Keratinocyte (primary cell): Measurements from ENCODE around the gene TSR3.

Experiments used
- EZH2 ChIP-seq: IDR thresholded peaks from one replicate; pipeline ENCODE4 v1.6.1; 2012; ENCODE audit warnings: inconsistent platforms, mild to moderate bottlenecking, low read length, moderate library complexity
- TF ChIP-seq, protein P1 (sequence below), 3 experiments: IDR thresholded peaks in 1 of 3; conservative IDR thresholded peaks in 1 of 3; optimal IDR thresholded peaks in 1 of 3; 2 replicates in 2 of 3; 3 replicates in 1 of 3; pipeline versions ENCODE3 to v1.5.1; 2011; ENCODE audit warnings: low read length in 3 of 3, mild to moderate bottlenecking in 3 of 3, moderate library complexity in 2 of 3, control low read depth in 1 of 3, inconsistent platforms in 1 of 3; ENCODE audit not compliant: insufficient read depth in 2 of 3; ENCODE audit errors: extremely low read depth in 1 of 3

DNA sequence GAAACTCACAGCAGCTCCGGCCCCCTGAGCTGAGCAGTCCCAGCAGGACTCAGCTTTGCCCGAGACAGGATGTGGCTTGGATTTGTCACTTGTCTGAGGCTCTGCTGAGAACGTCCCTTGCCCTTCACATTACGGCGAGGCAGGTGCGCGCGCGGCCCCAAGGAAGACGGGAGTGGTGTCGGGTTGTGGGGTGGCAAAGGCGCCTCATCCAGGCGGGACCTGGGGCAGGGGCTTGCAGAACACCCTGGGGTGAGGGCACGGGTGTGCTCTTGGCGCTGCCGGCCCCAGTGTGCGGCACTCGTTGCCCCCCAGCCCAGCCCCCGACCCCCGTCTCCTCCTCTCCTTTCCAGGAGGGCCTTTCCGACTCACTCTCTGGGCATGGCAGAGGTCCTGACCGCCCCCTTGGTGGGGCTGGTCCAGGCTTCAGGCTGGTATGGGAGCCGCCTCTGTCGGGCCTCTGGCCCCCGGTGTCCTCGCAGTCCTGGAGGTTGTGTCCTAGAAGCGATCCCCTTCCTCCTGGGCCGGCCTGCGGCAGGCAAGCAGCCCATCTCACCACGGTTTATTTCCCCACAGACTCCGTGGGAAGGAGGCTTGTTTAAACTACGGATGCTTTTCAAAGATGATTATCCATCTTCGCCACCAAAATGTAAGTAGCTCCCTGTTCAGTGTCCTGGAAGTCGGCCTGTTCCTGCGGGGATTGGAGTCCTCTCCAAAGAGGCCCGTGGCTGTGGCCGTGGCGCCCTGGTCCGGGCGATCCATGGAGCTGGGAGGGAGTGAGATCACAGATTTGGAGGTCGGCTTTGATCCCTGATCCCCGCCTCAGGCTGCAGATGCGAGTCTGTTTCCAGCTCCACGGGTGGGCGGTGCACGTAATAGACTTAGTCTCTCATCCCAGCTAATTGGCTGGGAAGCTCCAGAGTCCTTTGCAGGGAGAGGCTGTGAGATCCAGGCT lies 36.3 kb downstream of the TSR3 start:
- TF ChIP-seq, protein P1, sequence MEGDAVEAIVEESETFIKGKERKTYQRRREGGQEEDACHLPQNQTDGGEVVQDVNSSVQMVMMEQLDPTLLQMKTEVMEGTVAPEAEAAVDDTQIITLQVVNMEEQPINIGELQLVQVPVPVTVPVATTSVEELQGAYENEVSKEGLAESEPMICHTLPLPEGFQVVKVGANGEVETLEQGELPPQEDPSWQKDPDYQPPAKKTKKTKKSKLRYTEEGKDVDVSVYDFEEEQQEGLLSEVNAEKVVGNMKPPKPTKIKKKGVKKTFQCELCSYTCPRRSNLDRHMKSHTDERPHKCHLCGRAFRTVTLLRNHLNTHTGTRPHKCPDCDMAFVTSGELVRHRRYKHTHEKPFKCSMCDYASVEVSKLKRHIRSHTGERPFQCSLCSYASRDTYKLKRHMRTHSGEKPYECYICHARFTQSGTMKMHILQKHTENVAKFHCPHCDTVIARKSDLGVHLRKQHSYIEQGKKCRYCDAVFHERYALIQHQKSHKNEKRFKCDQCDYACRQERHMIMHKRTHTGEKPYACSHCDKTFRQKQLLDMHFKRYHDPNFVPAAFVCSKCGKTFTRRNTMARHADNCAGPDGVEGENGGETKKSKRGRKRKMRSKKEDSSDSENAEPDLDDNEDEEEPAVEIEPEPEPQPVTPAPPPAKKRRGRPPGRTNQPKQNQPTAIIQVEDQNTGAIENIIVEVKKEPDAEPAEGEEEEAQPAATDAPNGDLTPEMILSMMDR (optimal IDR thresholded peaks at IDR 0.05 in 1 of 3, IDR thresholded peaks at IDR 0.05 in 1 of 3, conservative IDR thresholded peaks at IDR 0.05 in 1 of 3; ENCODE audit: extremely low read depth in 1 of 3, insufficient read depth in 2 of 3, low read length in 3 of 3), result no peak
- TF ChIP-seq EZH2, result no peak
